Measurements from ENCODE around the gene KIAA1614. TPM values are rescaled to one million over a fixed set of nuclear protein-coding genes. Genes with fewer than 3 reads are reported as not detected.
"Not testable (repeated sequence)": the region's sequence is repeated elsewhere in the genome, so short reads cannot be mapped to it uniquely, and the experiment has no call there.

Gene KIAA1614
- total RNA-seq, 3 donors from 2014 or later, result 0.10 to 0.16 (median 0.11) TPM

DNA sequence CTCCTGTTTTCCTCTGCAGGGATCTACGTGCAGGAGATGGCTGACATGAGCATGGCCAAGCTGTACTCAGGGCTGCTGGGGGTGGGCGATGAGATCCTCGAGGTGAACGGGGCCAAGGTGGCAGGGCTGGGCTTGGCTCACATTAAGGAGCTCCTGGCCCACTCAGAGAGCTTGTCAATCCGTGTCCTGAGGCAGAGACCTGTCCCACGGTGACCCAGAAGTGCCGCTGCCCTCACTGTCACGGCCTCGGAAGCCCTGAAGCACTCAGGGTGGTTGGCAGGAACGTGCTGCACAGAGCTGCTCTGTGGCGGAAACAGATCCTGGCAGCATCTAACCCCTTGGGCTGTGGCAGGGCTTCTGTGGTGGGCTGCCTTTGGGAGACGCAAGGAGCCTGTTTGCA lies 37.6 kb downstream of the KIAA1614 start:
- H3K27me3 Mint-ChIP-seq (ENCODE audit: low read depth), result no peaks in the 10 kb centered on the region
- H3K4me3 Mint-ChIP-seq, result no peak overlapping the region

DNA sequence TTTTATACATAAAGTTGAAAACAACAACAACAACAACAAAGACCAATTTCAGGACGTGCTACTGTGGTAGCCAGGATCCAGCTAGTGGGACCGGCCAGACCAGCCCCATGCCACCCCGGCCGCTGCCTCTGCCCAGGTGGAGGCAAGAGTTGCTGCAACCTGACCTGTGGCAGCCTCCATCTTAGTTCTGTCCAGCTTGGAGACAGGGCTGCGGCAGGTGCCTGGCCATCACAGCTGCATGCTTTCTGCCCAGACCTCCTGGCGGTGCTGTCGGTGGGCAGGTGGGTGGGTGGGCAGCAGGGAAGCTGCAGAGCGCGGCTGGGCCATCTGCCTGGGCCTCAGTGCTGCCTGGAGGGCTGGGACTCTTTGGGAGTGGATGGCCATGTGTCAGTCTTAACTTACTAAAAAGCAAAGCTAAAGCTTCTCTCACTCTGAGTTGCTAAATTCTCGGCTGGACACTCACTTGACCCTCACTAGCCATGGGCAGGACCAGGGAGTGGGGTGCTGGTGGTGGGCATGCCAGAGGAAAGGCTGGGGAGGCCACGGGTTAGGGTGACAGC lies 38.6 kb downstream of the KIAA1614 start:
- no peak overlapping the region for H3K4me3 Mint-ChIP-seq
- H3K27me3 Mint-ChIP-seq (ENCODE audit: low read depth), result no peaks in the 10 kb centered on the region
- DNase-seq (no peak), ATAC-seq (no peak)
- peaks cover 14% of the 10 kb centered on the region for H3K9me3 Mint-ChIP-seq
- peaks cover 6% of the 10 kb centered on the region for H3K4me1 Mint-ChIP-seq (ENCODE audit: low read depth)
- peaks cover 29% of the 10 kb centered on the region for H3K36me3 Mint-ChIP-seq (ENCODE audit: insufficient read depth)

More for the DNA sequence above, 37.6 kb downstream of the KIAA1614 start:
- DNase-seq (no peak), ATAC-seq (no peak)
- Mint-ChIP-seq H3K36me3 (ENCODE audit: insufficient read depth) (peaks cover 29% of the 10 kb centered on the region), H3K4me1 (ENCODE audit: low read depth) (peaks cover 6% of the 10 kb centered on the region), H3K9me3 (peaks cover 14% of the 10 kb centered on the region)

DNA sequence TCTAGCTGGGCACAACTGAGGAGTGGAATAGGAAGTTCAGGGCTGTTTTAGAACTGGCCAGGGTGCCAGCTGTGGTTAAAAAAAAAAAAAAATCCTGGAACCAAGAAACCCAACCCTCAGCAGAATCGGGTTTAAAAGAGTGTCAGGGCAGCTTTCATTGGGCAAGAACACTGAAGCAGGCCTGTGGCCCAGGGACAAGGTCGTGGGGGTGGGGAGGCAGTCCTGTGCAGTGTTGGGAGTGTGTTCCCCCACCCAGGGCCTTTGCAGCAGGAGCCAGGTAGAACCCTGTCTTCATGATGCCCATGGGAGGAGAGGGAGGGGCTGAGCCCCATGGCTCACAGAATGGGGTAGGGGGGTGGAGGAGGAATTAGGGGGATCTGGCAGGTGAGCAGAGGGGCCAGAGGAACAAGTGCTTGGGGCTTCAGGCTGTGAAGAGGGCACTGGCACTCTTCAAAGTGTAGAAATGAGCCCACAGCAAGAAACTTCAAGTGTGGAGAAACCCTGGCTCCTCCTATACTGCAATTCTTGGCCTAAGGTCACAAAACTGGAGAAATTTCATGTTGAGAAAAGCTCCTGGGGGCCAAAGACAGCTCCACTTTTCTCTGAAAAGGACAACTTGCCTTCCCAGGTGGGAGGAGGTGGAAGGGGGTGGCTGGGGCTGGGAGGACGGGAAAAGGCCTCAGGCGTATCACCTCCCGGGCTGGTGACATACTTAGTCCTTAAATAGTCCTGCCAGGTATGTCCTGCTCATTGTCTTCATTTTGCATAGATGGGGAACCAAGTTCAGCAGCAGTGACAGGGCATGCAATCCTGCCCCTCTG lies 39.3 kb downstream of the KIAA1614 start:
- ATAC-seq (no peak), DNase-seq (no peak)
- Mint-ChIP-seq H3K9me3 (peaks cover 7% of the 10 kb centered on the region), H3K4me3 (no peak overlapping the region), H3K4me1 (ENCODE audit: low read depth) (peaks cover 6% of the 10 kb centered on the region), H3K27me3 (ENCODE audit: low read depth) (no peaks in the 10 kb centered on the region), H3K36me3 (ENCODE audit: insufficient read depth) (peaks cover 24% of the 10 kb centered on the region)

DNA sequence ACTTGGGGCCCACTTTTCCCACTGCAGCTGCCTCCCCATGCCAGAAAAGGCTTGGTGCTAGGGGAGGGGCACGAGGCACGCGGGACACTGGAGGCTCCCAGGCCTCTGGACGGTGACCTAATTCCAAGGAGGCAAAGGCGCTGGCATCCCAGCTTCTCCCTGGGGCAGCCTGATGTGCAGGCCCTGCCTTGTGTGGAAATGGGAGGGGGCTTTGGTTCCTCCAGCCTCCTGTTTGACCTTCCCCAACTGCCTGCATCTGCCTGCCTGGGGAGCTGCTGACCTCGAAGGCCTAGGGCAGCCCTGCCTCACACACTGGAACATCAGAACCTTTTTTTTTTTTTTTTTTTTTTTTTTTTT lies 39.9 kb downstream of the KIAA1614 start:
- Mint-ChIP-seq H3K36me3 (ENCODE audit: insufficient read depth) (peaks cover 20% of the 10 kb centered on the region), H3K27me3 (ENCODE audit: low read depth) (no peaks in the 10 kb centered on the region), H3K9me3 (peaks cover 1% of the 10 kb centered on the region), H3K4me3 (no peak overlapping the region), H3K4me1 (ENCODE audit: low read depth) (peaks cover 6% of the 10 kb centered on the region)
- ATAC-seq (no peak), DNase-seq (no peak)

DNA sequence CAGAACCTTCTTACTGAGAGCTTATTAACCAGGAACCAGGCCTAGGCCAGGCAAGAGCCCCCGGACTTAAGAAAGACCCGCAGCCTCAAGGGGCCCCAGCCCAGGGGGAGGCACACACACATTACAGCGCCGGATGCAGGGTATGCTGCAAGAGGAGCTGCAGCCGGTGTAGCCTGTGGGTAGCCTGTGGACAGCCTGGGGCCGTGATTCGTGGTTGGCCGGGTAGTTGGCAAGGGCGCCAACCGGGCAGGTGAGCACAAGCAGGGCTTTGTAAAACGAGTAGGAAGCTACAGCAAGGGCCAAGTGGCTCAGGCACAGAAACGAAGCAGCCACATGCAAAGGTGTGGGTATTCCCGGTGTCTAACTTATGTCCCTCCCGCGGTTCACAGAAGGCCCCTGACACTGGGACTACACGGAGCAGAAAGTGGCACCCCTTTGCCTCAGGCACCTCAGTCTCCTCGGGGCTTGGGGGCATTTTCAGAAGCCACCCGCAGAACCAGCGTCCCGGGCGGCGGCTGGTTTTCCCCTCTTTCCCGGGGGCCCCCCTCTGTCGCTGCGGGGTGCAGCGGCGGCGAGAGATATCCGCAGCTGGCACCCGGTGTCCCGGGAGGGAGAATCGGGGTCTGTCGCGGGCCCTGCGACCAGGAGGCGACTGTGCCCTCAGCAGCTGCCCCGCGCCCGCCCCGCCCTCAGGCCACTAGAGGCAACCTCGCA lies 40.8 kb downstream of the KIAA1614 start:
- Mint-ChIP-seq H3K4me3 (peak overlapping the region; percentile 75), H3K4me1 (ENCODE audit: low read depth) (peaks cover 6% of the 10 kb centered on the region), H3K9me3 (no peaks in the 10 kb centered on the region), H3K36me3 (ENCODE audit: insufficient read depth) (peaks cover 15% of the 10 kb centered on the region), H3K27me3 (ENCODE audit: low read depth) (no peaks in the 10 kb centered on the region)
- DNase-seq (peak; percentile 15), ATAC-seq (peak; percentile 1 to 13)

DNA sequence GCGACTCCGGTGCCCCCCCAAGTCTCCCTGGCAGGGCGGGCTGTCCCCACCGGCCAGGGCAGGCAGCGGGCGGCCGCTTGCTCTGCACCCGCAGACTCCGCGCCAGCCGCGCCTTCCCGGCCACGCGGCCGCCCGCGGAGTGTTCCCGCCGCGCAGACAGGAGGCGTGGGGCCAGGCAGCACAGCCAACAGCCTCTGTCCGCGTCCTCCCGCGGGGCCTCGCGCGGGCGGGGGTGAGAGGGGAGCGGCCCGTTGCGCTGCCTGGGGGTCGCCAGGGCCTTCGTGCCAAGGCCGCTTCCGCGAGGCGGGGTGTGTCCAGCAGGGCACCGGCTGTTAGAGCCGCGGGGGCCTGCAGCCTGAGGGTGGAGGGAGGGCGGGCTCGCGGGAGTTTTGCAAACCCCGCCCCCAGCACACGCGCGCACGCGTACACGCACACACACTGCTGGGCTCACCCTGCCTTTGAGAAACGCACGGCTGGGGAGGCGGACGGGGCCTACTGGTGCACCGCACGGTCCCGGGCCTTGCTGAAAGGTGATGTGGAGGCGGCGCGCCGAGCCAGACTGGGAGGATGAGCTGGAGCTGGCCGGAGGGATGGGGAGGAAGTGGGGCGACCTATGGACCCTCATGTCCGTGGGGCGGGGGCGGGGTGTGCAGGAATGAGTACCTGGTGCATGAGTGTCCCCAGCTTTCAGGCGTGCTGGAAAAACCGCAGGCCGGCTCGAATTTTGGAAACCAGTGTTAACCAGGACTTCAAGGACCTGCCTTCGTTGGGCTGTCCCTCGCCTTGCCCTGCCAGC lies 41.5 kb downstream of the KIAA1614 start:
- peaks cover 6% of the 10 kb centered on the region for H3K4me1 Mint-ChIP-seq (ENCODE audit: low read depth)
- peak overlapping the region; percentile 64 for H3K4me3 Mint-ChIP-seq
- DNase-seq, result peak; percentile 67
- H3K36me3 Mint-ChIP-seq (ENCODE audit: insufficient read depth), result peaks cover 10% of the 10 kb centered on the region
- ATAC-seq, result peak; percentile 90 to 92
- no peaks in the 10 kb centered on the region for H3K27me3 Mint-ChIP-seq (ENCODE audit: low read depth)
- H3K9me3 Mint-ChIP-seq, result no peaks in the 10 kb centered on the region

DNA sequence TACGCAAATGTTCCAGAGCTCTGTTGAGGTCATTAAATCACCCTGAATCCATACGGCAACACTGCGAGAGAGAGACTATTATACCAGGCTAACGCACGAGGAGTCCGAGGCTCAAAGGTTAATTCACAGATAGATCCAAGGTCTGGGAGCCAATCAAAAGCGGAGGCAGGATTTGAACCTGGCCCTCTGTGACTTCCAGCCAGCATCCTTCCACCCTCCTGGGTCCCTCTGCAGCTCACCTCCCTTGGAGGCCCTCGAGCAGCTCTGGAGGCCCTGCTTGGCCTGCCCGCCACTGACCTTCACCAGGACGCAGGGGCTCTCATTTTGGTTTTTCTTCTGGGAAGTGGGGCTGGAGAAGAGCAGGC lies 42.1 kb downstream of the KIAA1614 start:
- Mint-ChIP-seq H3K4me1 (ENCODE audit: low read depth) (peaks cover 6% of the 10 kb centered on the region), H3K9me3 (no peaks in the 10 kb centered on the region), H3K27me3 (ENCODE audit: low read depth) (no peaks in the 10 kb centered on the region), H3K36me3 (ENCODE audit: insufficient read depth) (peaks cover 9% of the 10 kb centered on the region), H3K4me3 (peak overlapping the region; percentile 64)
- ATAC-seq, result no peak
- DNase-seq, result no peak

DNA sequence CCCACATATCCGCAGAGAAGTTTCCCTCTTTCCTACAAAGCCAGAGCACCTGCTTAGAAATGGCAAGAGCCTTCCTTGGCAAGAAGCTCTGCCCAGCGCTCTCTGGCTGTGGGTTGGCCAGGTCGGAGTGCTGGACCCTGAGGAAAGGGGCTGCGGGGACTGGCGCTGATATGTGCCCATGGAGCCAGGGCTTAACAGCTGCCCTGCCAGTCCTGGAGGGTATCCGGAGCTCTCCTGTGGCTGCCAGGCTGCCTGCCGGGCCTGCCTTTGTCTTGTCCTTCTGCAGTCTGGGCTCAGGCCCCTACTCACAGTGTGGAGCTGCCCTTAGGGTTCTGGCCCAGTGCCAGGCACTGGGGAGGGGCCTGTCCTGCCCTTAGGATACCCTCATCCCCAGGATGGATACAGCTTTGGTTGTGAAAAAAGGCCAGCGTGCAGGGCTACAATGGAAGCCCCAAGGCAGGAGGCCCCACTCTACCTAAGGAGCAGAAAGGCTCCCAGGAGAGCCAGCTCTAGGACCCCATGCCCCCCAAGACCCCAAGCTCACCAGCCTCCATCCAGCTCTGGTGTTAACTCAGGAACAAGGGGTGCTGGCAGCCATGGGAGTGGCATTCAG lies 43.4 kb downstream of the KIAA1614 start:
- peaks cover 6% of the 10 kb centered on the region for H3K4me1 Mint-ChIP-seq (ENCODE audit: low read depth)
- H3K27me3 Mint-ChIP-seq (ENCODE audit: low read depth), result no peaks in the 10 kb centered on the region
- H3K36me3 Mint-ChIP-seq (ENCODE audit: insufficient read depth), result peaks cover 7% of the 10 kb centered on the region
- no peak overlapping the region for H3K4me3 Mint-ChIP-seq
- DNase-seq (no peak), ATAC-seq (no peak)
- H3K9me3 Mint-ChIP-seq, result no peaks in the 10 kb centered on the region

DNA sequence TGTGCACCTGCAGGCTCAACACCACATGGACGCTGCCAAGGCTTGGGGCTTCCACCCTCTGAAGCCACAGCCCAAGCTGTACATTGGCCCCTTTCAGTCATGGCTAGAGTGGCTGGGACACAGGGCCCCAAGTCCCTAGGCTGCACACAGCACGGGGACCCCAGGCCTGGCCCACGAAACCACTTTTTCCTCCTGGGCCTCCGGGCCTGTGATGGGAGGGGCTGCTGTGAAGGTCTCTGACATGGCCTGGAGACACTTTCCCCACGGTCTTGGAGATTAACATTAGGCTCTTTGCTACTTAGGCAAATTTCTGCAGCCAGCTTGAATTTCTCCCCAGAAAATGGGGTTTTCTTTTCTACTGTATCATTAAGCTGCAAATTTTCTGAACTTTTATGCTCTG lies 46.9 kb downstream of the KIAA1614 start:
- H3K9me3 Mint-ChIP-seq; ATAC-seq; DNase-seq; H3K4me3 Mint-ChIP-seq; H3K27me3 Mint-ChIP-seq (ENCODE audit: low read depth); H3K4me1 Mint-ChIP-seq (ENCODE audit: low read depth): not testable (repeated sequence)
- peaks cover 12% of the 10 kb centered on the region for H3K36me3 Mint-ChIP-seq (ENCODE audit: insufficient read depth)

DNA sequence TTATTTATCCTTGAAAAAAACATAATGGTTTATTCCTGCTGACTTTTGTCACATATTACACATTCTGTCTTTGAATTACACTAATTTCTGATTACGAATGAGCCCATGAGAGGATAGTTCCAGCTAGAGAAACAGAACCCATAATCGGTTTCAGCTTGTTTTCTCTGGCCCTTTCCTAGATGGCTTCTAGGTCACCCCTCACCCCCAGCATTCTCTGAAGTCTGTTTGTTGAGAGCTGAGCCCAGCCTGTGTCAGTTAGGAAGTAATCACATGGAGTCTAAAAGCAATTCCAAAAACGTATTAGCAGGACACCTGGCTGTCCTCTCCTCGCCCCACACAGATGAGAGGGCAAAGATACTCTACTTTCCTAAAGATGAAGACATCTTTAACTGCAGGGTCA lies 48.9 kb downstream of the KIAA1614 start:
- no peak for ATAC-seq
- H3K27me3 Mint-ChIP-seq (ENCODE audit: low read depth), result no peaks in the 10 kb centered on the region
- peaks cover 15% of the 10 kb centered on the region for H3K36me3 Mint-ChIP-seq (ENCODE audit: insufficient read depth)
- H3K9me3 Mint-ChIP-seq, result no peaks in the 10 kb centered on the region
- DNase-seq, result no peak
- no peaks in the 10 kb centered on the region for H3K4me1 Mint-ChIP-seq (ENCODE audit: low read depth)
- no peak overlapping the region for H3K4me3 Mint-ChIP-seq

DNA sequence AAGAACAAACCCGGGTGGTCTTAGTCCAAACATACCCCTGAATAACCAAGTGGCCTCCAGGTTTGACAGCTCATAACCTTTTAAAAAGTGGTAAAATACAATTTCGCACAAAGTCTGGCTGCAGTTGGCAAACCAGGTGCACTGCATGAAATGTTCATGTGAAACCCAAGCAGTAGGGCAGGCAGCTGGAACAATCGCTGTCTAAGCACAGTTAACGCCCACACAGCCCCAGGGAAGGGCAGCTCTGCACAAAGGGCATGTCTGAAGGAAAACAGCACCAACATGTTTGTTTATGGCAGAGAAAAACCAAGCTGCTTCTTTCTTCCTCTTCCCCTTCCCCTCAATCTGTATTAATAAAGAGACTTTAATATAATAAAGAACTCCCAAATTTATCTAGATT lies 49.5 kb downstream of the KIAA1614 start:
- Mint-ChIP-seq H3K27me3 (ENCODE audit: low read depth) (no peaks in the 10 kb centered on the region), H3K9me3 (no peaks in the 10 kb centered on the region), H3K4me3 (no peak overlapping the region), H3K4me1 (ENCODE audit: low read depth) (no peaks in the 10 kb centered on the region), H3K36me3 (ENCODE audit: insufficient read depth) (peaks cover 15% of the 10 kb centered on the region)
- DNase-seq, result no peak
- no peak for ATAC-seq

DNA sequence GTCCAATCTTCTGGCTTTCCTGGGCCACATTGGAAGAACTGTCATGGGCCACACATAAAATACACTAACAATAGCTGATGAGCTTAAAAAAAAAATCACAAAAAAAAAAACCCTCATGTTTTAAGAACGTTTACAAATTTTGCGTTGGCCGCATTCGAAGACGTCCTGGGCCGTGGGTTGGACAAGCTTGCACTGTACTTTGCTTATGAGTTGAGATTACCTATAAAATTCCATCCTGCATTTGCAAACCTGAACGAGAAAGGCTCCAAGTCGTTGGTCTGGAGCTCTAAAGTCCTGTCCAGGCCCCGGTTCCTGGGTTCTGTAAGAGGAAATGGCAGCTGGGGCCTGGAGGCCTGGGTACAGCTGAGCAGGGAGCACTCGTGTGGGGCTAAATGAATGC lies 51.4 kb downstream of the KIAA1614 start:
- ATAC-seq (no peak), DNase-seq (no peak)
- peaks cover 19% of the 10 kb centered on the region for H3K36me3 Mint-ChIP-seq (ENCODE audit: insufficient read depth)
- H3K4me3 Mint-ChIP-seq, result no peak overlapping the region
- no peaks in the 10 kb centered on the region for H3K9me3 Mint-ChIP-seq
- H3K27me3 Mint-ChIP-seq (ENCODE audit: low read depth), result no peaks in the 10 kb centered on the region
- H3K4me1 Mint-ChIP-seq (ENCODE audit: low read depth), result no peaks in the 10 kb centered on the region

DNA sequence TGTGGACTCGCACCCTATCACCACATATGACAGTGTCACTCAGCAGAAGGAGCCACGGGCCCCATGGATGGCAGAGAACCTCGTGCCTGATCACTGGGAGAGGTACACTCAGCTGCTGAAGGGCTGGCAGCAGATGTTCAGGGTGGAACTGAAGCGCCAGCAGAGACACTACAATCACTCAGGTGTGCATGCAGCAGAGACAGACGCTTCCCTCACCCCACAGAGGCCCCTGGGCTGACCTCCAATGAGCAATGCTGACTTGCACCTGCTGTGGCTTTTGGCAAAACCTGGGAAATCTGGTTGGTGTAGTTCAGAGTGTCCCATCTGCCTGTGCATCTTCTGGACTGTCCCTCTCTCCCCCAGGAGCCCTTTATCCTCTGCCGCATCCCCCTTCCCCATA lies 51.9 kb downstream of the KIAA1614 start:
- Mint-ChIP-seq H3K36me3 (ENCODE audit: insufficient read depth) (peaks cover 21% of the 10 kb centered on the region), H3K27me3 (ENCODE audit: low read depth) (no peaks in the 10 kb centered on the region)

DNA sequence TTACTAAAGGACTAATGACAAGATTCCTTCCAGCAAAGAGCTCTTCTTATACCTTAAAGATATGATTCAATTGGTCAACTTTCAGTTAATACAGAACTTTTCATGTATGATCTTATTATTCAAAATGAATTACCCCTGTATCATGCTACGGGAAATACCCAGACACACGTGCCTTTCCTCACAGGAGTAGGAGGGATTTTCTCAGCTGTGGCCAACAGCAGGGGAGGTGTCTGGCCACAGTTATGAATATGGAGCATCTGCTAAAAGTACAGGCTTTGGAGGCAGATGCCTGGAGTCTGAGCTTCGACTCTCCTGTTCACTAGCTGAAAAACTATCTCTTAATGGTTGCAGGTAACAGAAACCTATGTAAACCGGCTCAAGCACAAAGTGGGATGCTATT lies 53.6 kb downstream of the KIAA1614 start:
- ATAC-seq (no peak), DNase-seq (no peak)
- H3K27me3 Mint-ChIP-seq (ENCODE audit: low read depth), result no peaks in the 10 kb centered on the region
- H3K9me3 Mint-ChIP-seq, result no peaks in the 10 kb centered on the region
- H3K36me3 Mint-ChIP-seq (ENCODE audit: insufficient read depth), result peaks cover 26% of the 10 kb centered on the region
- no peak overlapping the region for H3K4me3 Mint-ChIP-seq
- no peaks in the 10 kb centered on the region for H3K4me1 Mint-ChIP-seq (ENCODE audit: low read depth)

More for the DNA sequence above, 51.9 kb downstream of the KIAA1614 start:
- H3K4me1 Mint-ChIP-seq (ENCODE audit: low read depth), result no peaks in the 10 kb centered on the region
- ATAC-seq, result no peak
- DNase-seq, result no peak
- H3K9me3 Mint-ChIP-seq, result no peaks in the 10 kb centered on the region
- no peak overlapping the region for H3K4me3 Mint-ChIP-seq
